ENCODE data around the gene SLC25A38.

SLC25A38 gene

DNA sequence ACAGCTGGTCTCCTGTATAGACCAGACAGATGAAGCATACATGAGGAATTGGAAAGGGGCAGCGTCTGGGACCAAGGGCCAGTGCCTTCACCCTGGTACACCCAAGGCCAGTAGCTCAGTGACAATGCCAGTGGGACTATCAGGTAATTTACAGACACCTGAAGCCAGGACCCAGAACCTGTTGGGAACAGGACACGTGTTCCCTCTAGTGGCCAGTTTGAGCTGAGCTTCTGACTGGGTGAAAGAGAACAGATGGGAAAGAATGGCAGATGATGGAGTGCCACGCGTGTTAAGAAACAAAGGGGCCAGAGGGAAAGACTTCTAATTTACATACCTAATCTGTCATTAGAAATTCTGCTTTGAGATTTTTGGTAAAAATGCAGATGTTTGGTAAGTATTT, 5.1 kb upstream of the SLC25A38 start:
- DNase-seq: no peak

DNA sequence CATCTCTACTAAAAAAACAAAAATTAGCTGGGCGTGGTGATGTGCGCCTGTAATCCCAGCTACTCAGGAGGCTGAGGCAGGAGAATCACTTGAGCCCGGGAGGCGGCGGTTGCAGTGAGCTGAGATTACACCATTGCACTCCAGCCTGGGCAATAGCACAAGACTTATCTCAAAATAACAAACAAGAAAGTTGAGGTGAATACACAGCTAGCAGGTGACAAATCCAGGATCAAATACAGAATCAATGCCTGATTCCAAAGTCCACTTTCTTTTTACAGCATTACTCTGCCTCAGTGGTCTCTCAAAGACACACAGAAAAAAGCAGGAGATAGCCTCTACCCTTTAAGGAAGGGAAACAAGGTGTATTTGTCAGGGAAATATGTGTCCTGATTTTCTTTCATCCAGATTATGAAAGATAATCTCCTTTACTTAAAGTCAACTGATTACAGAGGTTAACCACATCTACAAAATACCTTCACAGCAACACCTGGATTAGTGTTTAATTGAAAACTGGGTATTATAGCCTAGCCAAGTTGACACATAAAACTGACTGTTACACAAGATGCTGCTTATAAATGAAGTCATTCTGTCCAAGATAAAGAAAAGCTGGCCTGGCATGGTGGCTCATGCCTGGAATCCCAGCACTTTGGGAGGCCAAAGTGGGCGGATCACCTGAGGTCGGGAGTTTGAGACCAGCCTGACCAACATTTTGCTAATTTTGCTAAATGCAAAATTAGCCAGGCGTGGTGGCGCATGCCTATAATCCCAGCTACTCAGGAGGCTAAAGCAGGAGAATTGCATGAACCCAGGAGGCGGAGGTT, 4.0 kb upstream of the SLC25A38 start:
- no peak for DNase-seq

DNA sequence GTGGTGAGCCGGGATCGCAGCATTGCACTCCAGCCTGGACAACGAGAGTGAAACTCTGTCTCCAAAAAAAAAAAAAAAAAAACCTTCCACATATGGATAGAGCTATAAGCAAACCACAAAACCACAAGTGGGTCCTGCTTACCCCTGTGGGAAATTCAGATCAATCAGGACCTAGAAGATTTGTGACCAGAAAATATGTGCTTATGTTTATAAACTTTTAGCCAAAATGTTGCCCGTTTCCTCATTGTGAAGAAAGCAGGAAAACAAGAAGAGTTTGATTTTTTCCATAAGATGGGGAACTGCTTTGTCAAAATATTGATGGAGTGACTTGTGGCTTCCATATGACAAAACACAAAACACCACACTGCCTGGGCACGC, 3.4 kb upstream of the SLC25A38 start:
- DNase-seq: no peak

DNA sequence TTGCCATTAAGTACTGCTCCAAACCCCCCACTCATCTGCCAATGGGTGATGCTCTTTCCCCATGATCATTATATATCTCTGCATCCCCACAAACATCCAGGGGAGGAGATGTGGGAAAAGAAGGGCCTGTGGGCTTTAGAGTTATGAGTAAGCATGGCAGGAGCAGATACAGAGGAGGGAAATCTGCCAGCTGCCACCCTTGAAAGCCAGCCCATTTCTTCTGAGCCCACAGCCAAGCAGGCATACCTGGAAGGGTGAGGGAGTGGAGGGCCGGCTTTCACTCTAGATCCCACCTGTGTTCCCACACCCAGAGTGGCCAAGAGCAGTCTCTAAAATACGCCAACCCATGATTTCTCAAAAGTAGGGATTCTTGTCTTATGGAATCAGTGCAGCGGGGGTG, 1.7 kb upstream of the SLC25A38 start:
- DNase-seq: no peak

DNA sequence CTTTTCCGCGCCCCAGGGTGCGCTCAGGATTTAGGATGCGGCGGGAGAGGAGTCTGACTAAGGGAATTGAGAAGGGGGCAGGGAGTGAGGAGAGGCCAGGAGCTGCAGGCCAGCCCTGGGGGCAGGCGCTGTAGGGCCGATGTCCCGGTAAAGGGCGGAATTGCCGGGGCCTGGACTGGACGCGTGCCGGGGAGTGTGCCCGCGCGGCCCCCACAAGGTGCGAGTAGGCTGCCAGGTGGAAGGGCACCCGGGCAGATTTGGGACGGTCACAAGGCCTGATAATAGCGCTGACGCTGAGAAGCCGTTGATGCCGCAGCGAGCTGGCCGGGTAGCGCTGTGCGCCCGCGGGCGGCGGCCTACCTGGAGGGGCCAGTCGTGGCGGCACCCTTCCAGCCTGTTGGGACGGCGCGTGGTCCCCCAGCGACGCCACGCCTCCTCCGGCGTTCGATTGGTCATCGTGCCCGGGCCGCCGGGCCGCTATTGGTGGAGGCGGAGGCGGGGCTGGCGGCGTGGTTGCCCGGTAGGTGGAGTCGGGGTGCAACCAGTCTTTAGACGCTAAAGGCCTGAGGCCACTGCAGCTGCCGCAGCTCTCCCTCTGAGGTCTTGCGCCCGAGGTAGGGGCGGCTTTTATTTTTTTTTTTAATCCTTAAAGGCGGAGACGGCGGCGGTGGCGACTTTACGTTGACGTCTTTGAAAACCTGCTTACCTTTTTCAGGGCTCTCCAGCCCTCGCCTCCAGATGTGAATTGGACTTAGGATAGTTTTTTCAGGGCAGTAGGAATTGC, 903 bp downstream of the SLC25A38 start:
- no peak for DNase-seq

- DNase-seq: no peak
Observed at GRCh38 chr3:39384665-39385000, 1.5 kb downstream of the SLC25A38 start.

DNA sequence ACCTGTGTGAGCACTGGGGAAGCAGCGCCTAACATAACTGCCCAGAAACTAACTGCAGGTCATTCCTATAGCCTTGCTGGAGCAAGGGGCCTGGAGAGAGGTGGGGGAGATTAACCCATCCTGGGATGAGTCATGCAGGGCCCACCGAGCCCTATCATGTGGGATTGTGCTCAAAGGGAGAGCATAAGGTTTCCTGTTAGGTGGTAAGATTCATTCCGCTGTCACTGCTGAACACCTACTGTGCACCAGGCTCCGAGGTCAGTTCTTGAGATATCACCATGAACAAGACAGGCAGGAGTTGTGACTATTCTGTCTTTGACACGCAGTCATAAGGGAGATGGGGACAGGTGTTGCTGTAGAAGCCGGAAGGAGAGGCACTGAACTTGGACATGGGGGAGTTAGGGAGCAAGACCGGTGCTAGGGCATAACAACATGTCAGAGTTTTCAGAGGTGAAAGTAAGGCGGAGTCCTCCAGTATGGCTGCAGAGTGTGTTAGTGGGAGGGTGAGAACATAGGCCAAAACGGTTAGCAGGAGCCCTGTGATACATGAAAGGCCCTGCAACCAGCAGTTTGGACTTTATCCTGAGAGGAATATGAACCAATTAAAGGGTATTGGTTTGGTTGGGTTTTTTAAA, 2.4 kb downstream of the SLC25A38 start:
- DNase-seq: no peak

- no peak for DNase-seq
Observed at GRCh38 chr3:39386318-39386717, 3.1 kb downstream of the SLC25A38 start.

- DNase-seq: no peak
Observed at GRCh38 chr3:39387411-39387975, 4.3 kb downstream of the SLC25A38 start.

GRCh38 chr3:39388153-39388552, 5.0 kb downstream of the SLC25A38 start:
- DNase-seq: no peak

DNA sequence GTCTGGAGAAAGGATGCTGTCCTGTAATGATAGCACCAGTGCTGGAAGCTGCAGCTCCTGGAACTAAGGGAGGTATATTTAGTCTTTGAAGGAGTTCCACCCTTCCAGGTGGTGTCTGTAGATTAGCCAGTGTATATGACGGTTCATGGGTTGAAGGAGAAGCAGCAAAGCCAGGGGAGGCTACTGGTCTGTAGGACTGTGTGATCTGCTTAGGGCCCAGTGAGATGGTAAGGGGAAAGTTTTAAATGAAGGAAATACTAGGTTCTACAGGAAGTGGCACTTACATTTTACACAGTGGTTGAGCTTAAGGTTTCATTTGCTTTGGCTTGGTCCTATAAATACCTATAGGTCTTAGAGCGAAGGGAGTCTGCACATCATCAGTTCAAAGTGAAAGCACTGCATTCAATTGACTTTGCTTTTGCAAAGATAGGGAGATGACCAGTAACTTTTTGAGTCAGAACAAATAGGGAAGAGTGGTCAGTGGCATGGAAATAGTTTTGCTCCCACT, 5.6 kb downstream of the SLC25A38 start:
- no peak for DNase-seq

- DNase-seq: no peak
Observed at GRCh38 chr3:39390181-39390580, 7.0 kb downstream of the SLC25A38 start.

DNA sequence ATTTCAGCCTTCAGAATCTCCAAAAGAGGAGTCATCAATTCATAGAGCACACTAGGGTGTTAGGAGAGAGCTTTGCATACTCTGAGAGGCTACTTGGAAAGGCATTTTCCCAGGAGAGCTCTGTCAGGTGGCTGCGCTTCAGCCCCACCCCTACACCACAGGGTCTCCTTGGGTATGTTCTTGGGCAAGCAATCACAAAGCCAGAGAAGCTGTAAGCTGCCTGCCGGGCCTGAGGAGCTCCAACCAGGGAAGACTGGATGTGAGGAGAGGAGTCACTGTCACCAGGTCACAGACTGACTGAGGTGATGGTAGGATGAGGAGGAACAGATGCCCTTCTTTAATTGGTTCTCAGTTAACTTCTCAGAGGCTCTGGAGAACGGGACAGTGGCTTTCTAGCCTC, 13.5 kb downstream of the SLC25A38 start:
- DNase-seq: no peak

DNA sequence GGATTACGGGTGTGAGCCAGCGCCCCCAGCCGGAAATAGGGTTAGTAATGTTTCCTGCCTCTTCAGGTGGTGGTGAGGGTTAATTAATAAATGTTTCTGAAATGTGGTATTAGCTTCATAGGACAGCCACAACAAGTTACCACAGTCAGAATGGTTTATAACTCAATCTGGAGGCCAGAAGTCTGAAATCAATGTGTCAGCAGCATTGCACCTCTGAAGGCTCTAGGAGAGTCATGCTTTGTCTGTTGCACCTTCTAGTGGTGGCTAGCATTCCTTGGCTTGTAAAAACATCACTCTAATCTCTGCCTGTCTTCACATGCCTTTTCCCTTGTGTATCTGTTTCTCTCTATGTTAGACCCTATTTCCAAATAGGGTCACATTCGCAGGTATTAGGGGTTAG, 15.5 kb downstream of the SLC25A38 start:
- no peak for DNase-seq

- no peak for DNase-seq
Observed at GRCh38 chr3:39401983-39402382, 18.8 kb downstream of the SLC25A38 start.

DNA sequence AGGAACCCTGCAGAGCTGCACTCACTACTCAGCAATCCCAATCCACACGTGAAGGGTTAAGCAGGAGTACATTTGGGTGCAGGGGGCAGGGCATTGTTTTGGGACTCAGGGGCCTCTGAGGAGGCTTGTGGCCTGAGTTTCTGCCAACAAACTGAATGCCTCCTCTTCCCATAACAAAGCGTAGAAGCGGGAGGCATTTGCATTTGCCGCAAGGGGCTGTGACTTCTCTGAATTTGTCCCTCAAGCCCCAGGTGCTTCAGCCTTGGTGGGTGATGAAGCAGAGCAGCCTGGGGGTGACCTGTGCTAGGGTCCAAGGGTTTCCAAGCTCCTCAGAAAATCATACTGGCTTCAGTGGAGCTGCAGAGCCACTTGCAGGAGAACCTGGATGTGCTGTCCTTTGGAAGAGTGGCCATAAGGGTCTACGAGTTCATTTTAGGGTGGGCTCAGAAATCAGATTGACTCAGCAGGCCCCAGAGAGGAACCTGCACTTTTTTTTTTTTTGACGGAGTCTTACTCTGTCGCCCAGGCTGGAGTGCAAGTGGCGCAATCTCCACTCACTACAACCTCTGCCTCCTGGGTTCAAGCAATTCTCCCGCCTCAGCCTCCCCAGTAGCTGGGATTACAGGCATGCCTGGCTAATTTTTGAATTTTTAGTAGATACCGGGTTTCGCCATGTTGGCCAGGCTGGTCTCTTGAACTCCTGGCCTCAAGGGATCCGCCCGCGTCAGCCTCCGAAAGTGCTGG, 21.9 kb downstream of the SLC25A38 start:
- no peak for DNase-seq

- DNase-seq: no peak
Observed at GRCh38 chr3:39405687-39406367, 22.7 kb downstream of the SLC25A38 start.

DNA sequence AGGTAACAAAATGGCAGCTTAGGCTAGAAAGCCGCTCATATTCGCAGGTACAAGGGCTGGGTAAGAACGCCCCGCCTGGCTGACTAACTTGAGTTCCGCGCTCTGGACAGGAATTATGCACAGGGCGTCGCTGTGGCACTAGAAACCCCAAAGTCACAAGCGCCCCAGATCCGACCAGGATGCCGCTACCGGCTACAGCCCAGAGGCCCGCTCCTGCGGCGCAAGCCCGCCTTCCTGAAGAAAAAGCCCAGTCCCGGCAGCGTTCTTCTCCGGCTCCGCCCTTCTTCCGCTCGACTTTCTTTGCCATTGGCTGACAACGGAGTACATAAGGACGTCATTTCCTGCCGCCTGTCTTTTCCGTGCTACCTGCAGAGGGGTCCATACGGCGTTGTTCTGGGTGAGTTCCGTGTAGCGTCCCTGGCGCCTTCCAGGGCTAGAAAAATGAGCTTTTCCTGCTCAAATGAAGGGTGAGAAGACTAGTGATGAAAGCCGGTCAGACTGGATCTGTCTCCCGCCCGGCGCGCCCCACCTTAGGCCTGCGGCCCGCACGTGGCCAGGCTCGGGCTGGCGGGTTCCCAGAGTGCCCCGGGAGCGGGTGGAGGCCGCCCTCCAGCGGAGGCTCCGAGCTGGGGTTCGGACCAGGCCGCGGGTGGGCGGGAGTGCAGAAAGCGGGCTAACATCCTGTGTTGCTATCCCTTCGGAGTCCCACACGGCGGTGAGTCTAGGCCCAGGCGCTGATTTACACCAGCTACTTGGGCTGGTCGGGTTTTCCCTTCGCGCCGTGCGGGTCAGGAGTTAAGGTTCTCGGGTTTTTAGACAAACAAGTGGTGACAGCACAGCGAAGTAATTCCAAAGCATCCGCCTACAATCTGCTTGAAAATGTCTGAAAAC, 23.4 kb downstream of the SLC25A38 start, which contains the start of gene RPSA:
Gene RPSA, plus strand, starts transcription at position 353 of the 891 bp plus-strand sequence. CDS start 934 bp downstream, outside the sequence.
- peak; percentile 88 to 98 (median 95) for DNase-seq

- DNase-seq: no peak
Observed at GRCh38 chr3:39407259-39407629, 24.1 kb downstream of the SLC25A38 start.

GRCh38 chr3:39407773-39408492, 24.8 kb downstream of the SLC25A38 start:
- DNase-seq: no peak
